Ishikawa (cell line): Measurements from ENCODE around the gene PPM1E.

Experiments used
- CEBPB ChIP-seq: IDR thresholded peaks from 2 replicates; pipeline ENCODE4 v1.6.1; 2012
- CREB1 ChIP-seq: IDR thresholded peaks from 2 replicates; pipeline ENCODE4 v1.6.1; 2012; ENCODE audit warnings: low read depth
- EGR1 ChIP-seq: IDR thresholded peaks from 2 replicates; pipeline ENCODE4 v1.6.1; 2012
- EP300 ChIP-seq: IDR thresholded peaks from 2 replicates; pipeline ENCODE4 v1.6.1; 2012; ENCODE audit warnings: borderline replicate concordance
- FOXM1 ChIP-seq: IDR thresholded peaks from 2 replicates; pipeline ENCODE4 v1.6.1; 2012; ENCODE audit warnings: low read depth, borderline replicate concordance
- MAX ChIP-seq: IDR thresholded peaks from 2 replicates; pipeline ENCODE4 v1.6.1; 2012
- NFIC ChIP-seq: IDR thresholded peaks from 2 replicates; pipeline ENCODE4 v1.6.1; 2012
- RAD21 ChIP-seq: IDR thresholded peaks from 2 replicates; pipeline ENCODE4 v1.6.1; 2012; ENCODE audit warnings: low read depth
- REST ChIP-seq: IDR thresholded peaks from 2 replicates; pipeline ENCODE4 v1.6.1; 2012; ENCODE audit warnings: low read depth, mild to moderate bottlenecking
- TAF1 ChIP-seq: IDR thresholded peaks from 2 replicates; pipeline ENCODE4 v1.6.1; 2012; ENCODE audit warnings: low read depth, mild to moderate bottlenecking
- TCF12 ChIP-seq: IDR thresholded peaks from 2 replicates; pipeline ENCODE4 v1.6.1; 2012; ENCODE audit warnings: low read depth
- TEAD4 ChIP-seq: IDR thresholded peaks from 2 replicates; pipeline ENCODE4 v1.6.1; 2012
- USF1 ChIP-seq: IDR thresholded peaks from 2 replicates; pipeline ENCODE4 v1.6.1; 2012
- YY1 ChIP-seq: IDR thresholded peaks from 2 replicates; pipeline ENCODE4 v1.6.1; 2012; ENCODE audit warnings: low read depth
- ZBTB7A ChIP-seq: IDR thresholded peaks from 2 replicates; pipeline ENCODE4 v1.6.1; 2012; ENCODE audit warnings: low read depth

PPM1E gene

GRCh38 chr17:58755577-58756245 is at the start of gene PPM1E:
PPM1E (plus strand) TSS chr17:58755854.
- TF ChIP-seq FOXM1 (no peak), REST (peak; percentile 80), TAF1 (peak; percentile 13; the same call in 1 of the 2 replicates), MAX (peak; percentile 49; the same call in 1 of the 2 replicates), ZBTB7A (no peak), EGR1 (no peak)

GRCh38 chr17:58706351-58707140 is 49.1 kb upstream of the PPM1E start:
- TF ChIP-seq CEBPB (no peak), CREB1 (no peak), YY1 (no peak), REST (no peak), ZBTB7A (no peak), RAD21 (no peak), EGR1 (no peak), FOXM1 (no peak), NFIC (no peak), TAF1 (no peak), USF1 (no peak), TCF12 (no peak), MAX (no peak), EP300 (no peak), TEAD4 (no peak)

- no peak for TF ChIP-seq ZBTB7A
- peak; percentile 73 for TF ChIP-seq RAD21
These were observed 44.6 kb upstream of the PPM1E start for GRCh38 chr17:58710948-58711552.

GRCh38 chr17:58722274-58722673 is 33.4 kb upstream of the PPM1E start:
- TF ChIP-seq REST, result no peak
- TF ChIP-seq EP300, result no peak
- no peak for TF ChIP-seq MAX
- no peak for TF ChIP-seq TCF12
- no peak for TF ChIP-seq YY1
- TF ChIP-seq RAD21, result no peak
- no peak for TF ChIP-seq USF1
- no peak for TF ChIP-seq TAF1
- no peak for TF ChIP-seq ZBTB7A
